ENCODE measurements around the gene IPO4.

The IPO4 gene

DNA sequence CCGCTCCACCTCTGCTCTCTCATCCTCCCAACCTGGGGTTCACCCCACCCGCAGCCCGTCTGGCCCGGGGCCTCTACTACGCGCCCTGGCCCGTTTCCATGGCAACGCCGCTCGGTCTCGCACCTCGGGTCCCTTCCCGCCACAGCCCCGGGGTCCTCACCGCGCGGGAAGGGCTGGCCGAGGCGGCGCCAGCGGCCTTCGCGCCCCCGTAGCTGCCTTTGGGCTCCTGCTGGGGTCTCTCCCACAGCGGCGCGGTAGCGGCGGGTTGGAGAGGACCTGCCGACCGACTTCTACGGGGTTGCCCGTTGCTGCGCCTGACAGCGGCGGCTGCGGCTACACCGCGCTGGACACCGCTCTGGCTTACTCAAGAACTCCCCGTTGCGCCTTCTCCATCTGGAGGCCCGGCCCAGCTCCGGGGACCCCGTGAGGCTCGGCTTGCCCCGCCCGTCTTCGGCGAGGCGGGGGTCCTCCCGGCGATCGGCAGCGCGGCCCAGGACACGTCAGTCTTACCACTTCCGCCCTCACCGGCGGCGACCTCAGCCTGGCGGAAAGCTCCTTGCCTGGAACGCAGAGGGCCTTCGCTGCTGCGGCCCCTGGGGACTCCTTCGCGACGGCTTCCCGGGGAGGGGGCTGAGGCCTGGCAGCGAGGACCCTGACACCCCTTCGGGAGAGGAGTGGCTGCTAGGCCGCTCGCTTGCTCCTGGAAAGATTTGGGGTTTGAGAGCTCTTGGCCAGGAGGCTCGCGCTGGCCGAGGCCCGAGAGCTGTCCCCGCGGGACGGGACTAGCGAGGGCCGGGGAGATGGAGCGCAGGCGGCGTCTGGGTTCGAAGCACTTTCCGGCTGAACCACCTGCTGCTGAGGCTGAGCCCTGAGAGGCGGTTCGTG is 6.8 kb upstream of the IPO4 start, which contains the start of gene TM9SF1:
TM9SF1 (minus strand) TSS at position 256 of the 885 bp plus-strand sequence. CDS start 422 bp downstream, outside the sequence.
- H3K23ac ChIP-seq (ENCODE audit: low read length) = no peak within 1 kb of the TSS
- H3K14ac ChIP-seq (ENCODE audit: low read length) = peak within 1 kb of the TSS; percentile 96
- WGBS (ENCODE audit: extremely low coverage, insufficient coverage, insufficient read length) = no CpG with 5 or more reads among the region's 89 CpGs
- peak within 1 kb of the TSS; percentile 88 for H3K4me2 ChIP-seq (ENCODE audit: low read length)
- H3K79me1 ChIP-seq (ENCODE audit: low read length) = peaks cover 12% of the 10 kb centered on the region
- H2BK5ac ChIP-seq (ENCODE audit: low read depth, low read length, poor library complexity) = peak within 1 kb of the TSS; percentile 87
- peaks cover 1% of the 10 kb centered on the region for H3K9me3 ChIP-seq (ENCODE audit: insufficient read depth, low read depth, low read length)
- H3K4me3 ChIP-seq (ENCODE audit: low read depth, low read length) = peak within 1 kb of the TSS; percentile 75
- no peaks in the 10 kb centered on the region for H3K27me3 ChIP-seq (ENCODE audit: insufficient read depth, low read length)
- H3K4me1 ChIP-seq (ENCODE audit: control insufficient read depth in 1 of 2, insufficient read depth in 2 of 2, low read length in 2 of 2) = peaks cover 6 to 8% of the 10 kb centered on the region in 2 experiments
- peaks cover 11% of the 10 kb centered on the region for H3K79me2 ChIP-seq (ENCODE audit: control insufficient read depth, insufficient read depth, low read length, poor library complexity)
- H3K27ac ChIP-seq (ENCODE audit: low read depth, low read length) = peak within 1 kb of the TSS; percentile 83
- H3K36me3 ChIP-seq (ENCODE audit: control insufficient read depth in 1 of 2, insufficient read depth in 2 of 2, low read length in 2 of 2) = peaks cover 14 to 20% of the 10 kb centered on the region in 2 experiments
- peak within 1 kb of the TSS; percentile 90 for H3K4ac ChIP-seq (ENCODE audit: low read depth, low read length)
- peak within 1 kb of the TSS; percentile 79 for H3K9ac ChIP-seq (ENCODE audit: low read length)
- peak within 1 kb of the TSS; percentile 95 for H4K12ac ChIP-seq (ENCODE audit: low read depth, low read length)
- H4K8ac ChIP-seq (ENCODE audit: low read depth, low read length) = peak within 1 kb of the TSS; percentile 90
- peak within 1 kb of the TSS; percentile 87 for H3K18ac ChIP-seq (ENCODE audit: low read length)
- peak within 1 kb of the TSS; percentile 91 for H4K91ac ChIP-seq (ENCODE audit: low read depth, low read length)
- H2AFZ ChIP-seq (ENCODE audit: insufficient read depth, low read length, poor library complexity) = peak within 1 kb of the TSS; percentile 90
- H2BK12ac ChIP-seq (ENCODE audit: low read length) = no peak within 1 kb of the TSS
- peak; percentile 64 to 80 for DNase-seq
- H2AK5ac ChIP-seq (ENCODE audit: low read length) = peak within 1 kb of the TSS; percentile 59
- H2BK120ac ChIP-seq (ENCODE audit: insufficient read depth, low read length, poor library complexity) = peak within 1 kb of the TSS; percentile 87

DNA sequence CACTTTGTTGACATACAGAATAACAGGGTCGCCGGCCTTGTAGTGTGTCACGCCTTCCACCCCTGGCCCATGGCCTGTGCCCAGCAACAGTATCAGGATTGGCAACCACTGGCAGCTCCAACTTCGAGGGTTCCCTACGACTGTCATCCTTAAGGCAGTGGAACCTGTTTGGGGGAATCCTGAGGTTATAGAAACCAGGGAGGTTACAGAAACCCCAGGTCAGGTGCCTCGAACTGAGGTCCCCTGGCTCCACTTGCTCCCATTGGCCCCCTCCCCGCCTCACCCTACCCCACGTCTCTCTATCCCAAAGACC is 6.2 kb upstream of the IPO4 start:
- peak overlapping the region; percentile 83 for H3K27ac ChIP-seq (ENCODE audit: low read depth, low read length)
- peak overlapping the region; percentile 79 for H3K9ac ChIP-seq (ENCODE audit: low read length)
- peaks cover 12% of the 10 kb centered on the region for H3K79me1 ChIP-seq (ENCODE audit: low read length)
- H2BK12ac ChIP-seq (ENCODE audit: low read length) = no peak overlapping the region
- peaks cover 6 to 8% of the 10 kb centered on the region in 2 experiments for H3K4me1 ChIP-seq (ENCODE audit: control insufficient read depth in 1 of 2, insufficient read depth in 2 of 2, low read length in 2 of 2)
- peak overlapping the region; percentile 87 for H2BK5ac ChIP-seq (ENCODE audit: low read depth, low read length, poor library complexity)
- H3K4me2 ChIP-seq (ENCODE audit: low read length) = peak overlapping the region; percentile 88
- H4K91ac ChIP-seq (ENCODE audit: low read depth, low read length) = peak overlapping the region; percentile 91
- peak overlapping the region; percentile 75 for H3K4me3 ChIP-seq (ENCODE audit: low read depth, low read length)
- H2AK5ac ChIP-seq (ENCODE audit: low read length) = peak overlapping the region; percentile 59
- DNase-seq = no peak
- peak overlapping the region; percentile 90 for H3K4ac ChIP-seq (ENCODE audit: low read depth, low read length)
- H2AFZ ChIP-seq (ENCODE audit: insufficient read depth, low read length, poor library complexity) = peak overlapping the region; percentile 84
- no CpG with 5 or more reads among the region's 8 CpGs for WGBS (ENCODE audit: extremely low coverage, insufficient coverage, insufficient read length)
- H3K23ac ChIP-seq (ENCODE audit: low read length) = no peak overlapping the region
- H3K14ac ChIP-seq (ENCODE audit: low read length) = peak overlapping the region; percentile 96
- peak overlapping the region; percentile 87 for H3K18ac ChIP-seq (ENCODE audit: low read length)
- H2BK120ac ChIP-seq (ENCODE audit: insufficient read depth, low read length, poor library complexity) = peak overlapping the region; percentile 87
- H3K36me3 ChIP-seq (ENCODE audit: control insufficient read depth in 1 of 2, insufficient read depth in 2 of 2, low read length in 2 of 2) = peaks cover 14 to 24% of the 10 kb centered on the region in 2 experiments
- H4K12ac ChIP-seq (ENCODE audit: low read depth, low read length) = peak overlapping the region; percentile 95
- H3K27me3 ChIP-seq (ENCODE audit: insufficient read depth, low read length) = no peaks in the 10 kb centered on the region
- H3K9me3 ChIP-seq (ENCODE audit: insufficient read depth, low read depth, low read length) = peaks cover 1% of the 10 kb centered on the region
- H3K79me2 ChIP-seq (ENCODE audit: control insufficient read depth, insufficient read depth, low read length, poor library complexity) = peaks cover 11% of the 10 kb centered on the region
- H4K8ac ChIP-seq (ENCODE audit: low read depth, low read length) = peak overlapping the region; percentile 90

DNA sequence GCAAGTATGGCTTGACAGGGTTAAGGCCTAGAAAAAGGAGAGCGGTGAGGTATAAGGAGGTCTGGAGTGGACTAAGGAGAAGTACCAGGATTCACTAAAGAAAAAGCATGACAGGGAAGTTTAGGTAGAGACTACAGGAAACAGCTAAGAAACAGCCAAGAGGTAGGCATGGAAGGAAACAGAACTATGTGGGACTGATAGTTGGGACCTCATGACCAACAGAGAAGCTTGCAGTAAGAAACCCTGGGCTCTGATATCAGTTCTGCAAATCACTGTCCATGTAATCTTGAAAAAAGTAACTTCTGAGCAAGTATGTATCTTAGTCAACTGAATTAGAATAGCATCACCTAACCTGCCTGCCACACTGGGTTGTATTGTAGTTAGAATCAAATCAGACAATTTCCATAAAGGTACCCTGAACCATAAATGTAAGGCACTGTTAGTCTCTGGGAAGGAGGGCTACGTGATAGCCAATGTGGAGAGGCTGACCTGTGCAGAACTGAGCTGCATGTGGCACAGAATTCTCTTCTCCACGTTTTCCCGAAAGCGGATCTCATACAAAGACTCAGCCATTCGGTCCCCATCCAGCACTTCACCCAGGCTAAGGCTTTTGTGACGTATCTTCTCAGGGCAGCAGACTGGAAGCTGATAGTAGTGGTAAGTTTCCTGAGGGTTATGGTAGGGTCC is 5.7 kb upstream of the IPO4 start:
- H4K12ac ChIP-seq (ENCODE audit: low read depth, low read length) = peak overlapping the region; percentile 95
- H2BK5ac ChIP-seq (ENCODE audit: low read depth, low read length, poor library complexity) = no peak overlapping the region
- H4K91ac ChIP-seq (ENCODE audit: low read depth, low read length) = peak overlapping the region; percentile 91
- peak overlapping the region; percentile 88 for H3K4me2 ChIP-seq (ENCODE audit: low read length)
- H3K36me3 ChIP-seq (ENCODE audit: control insufficient read depth in 1 of 2, insufficient read depth in 2 of 2, low read length in 2 of 2) = peaks cover 14 to 26% of the 10 kb centered on the region in 2 experiments
- H3K9me3 ChIP-seq (ENCODE audit: insufficient read depth, low read depth, low read length) = peaks cover 1% of the 10 kb centered on the region
- WGBS (ENCODE audit: extremely low coverage, insufficient coverage, insufficient read length) = no CpG with 5 or more reads among the region's 7 CpGs
- H2AFZ ChIP-seq (ENCODE audit: insufficient read depth, low read length, poor library complexity) = peak overlapping the region; percentile 84
- no peak overlapping the region for H3K27ac ChIP-seq (ENCODE audit: low read depth, low read length)
- H2BK120ac ChIP-seq (ENCODE audit: insufficient read depth, low read length, poor library complexity) = peak overlapping the region; percentile 87
- H3K4ac ChIP-seq (ENCODE audit: low read depth, low read length) = peak overlapping the region; percentile 90
- peak overlapping the region; percentile 90 for H4K8ac ChIP-seq (ENCODE audit: low read depth, low read length)
- no peak for DNase-seq
- H3K79me1 ChIP-seq (ENCODE audit: low read length) = peaks cover 12% of the 10 kb centered on the region
- peak overlapping the region; percentile 23 for H3K9ac ChIP-seq (ENCODE audit: low read length)
- H2AK5ac ChIP-seq (ENCODE audit: low read length) = peak overlapping the region; percentile 59
- no peak overlapping the region for H3K23ac ChIP-seq (ENCODE audit: low read length)
- H3K4me1 ChIP-seq (ENCODE audit: control insufficient read depth in 1 of 2, insufficient read depth in 2 of 2, low read length in 2 of 2) = peaks cover 8 to 10% of the 10 kb centered on the region in 2 experiments
- peak overlapping the region; percentile 96 for H3K14ac ChIP-seq (ENCODE audit: low read length)
- H3K18ac ChIP-seq (ENCODE audit: low read length) = peak overlapping the region; percentile 57
- H3K27me3 ChIP-seq (ENCODE audit: insufficient read depth, low read length) = no peaks in the 10 kb centered on the region
- peaks cover 11% of the 10 kb centered on the region for H3K79me2 ChIP-seq (ENCODE audit: control insufficient read depth, insufficient read depth, low read length, poor library complexity)
- H3K4me3 ChIP-seq (ENCODE audit: low read depth, low read length) = peak overlapping the region; percentile 75
- H2BK12ac ChIP-seq (ENCODE audit: low read length) = no peak overlapping the region

DNA sequence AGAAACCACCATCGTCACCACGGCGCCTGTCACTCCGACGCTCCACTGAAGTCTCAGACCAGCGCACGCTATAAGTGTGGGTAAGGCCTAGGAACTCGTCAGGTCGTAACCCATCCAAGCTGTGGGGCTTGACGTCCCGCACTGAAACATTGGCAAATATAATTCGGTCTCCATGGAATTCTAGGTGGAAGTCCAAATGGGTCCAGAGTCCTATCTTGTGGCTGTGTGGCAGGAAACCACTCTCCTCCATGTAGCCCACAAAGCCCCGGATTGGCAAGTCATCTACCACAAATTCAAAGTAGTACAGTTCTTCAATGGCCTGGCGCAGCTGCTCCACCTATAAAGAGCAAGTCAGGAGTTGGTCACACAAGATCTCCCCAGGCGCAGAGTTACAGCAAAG is 4.3 kb upstream of the IPO4 start:
- Histone ChIP-seq H3K36me3 (ENCODE audit: control insufficient read depth in 1 of 2, insufficient read depth in 2 of 2, low read length in 2 of 2) (peaks cover 14 to 26% of the 10 kb centered on the region in 2 experiments), H3K4ac (ENCODE audit: low read depth, low read length) (no peak overlapping the region), H3K4me3 (ENCODE audit: low read depth, low read length) (no peak overlapping the region), H2AFZ (ENCODE audit: insufficient read depth, low read length, poor library complexity) (no peak overlapping the region), H3K9ac (ENCODE audit: low read length) (no peak overlapping the region), H3K79me2 (ENCODE audit: control insufficient read depth, insufficient read depth, low read length, poor library complexity) (peaks cover 15% of the 10 kb centered on the region), H3K4me2 (ENCODE audit: low read length) (no peak overlapping the region), H3K14ac (ENCODE audit: low read length) (no peak overlapping the region), H2AK5ac (ENCODE audit: low read length) (no peak overlapping the region), H4K8ac (ENCODE audit: low read depth, low read length) (no peak overlapping the region), H2BK5ac (ENCODE audit: low read depth, low read length, poor library complexity) (no peak overlapping the region), H3K23ac (ENCODE audit: low read length) (no peak overlapping the region), H3K27ac (ENCODE audit: low read depth, low read length) (no peak overlapping the region), H4K91ac (ENCODE audit: low read depth, low read length) (no peak overlapping the region), H3K9me3 (ENCODE audit: insufficient read depth, low read depth, low read length) (peaks cover 1% of the 10 kb centered on the region), H2BK12ac (ENCODE audit: low read length) (no peak overlapping the region), H2BK120ac (ENCODE audit: insufficient read depth, low read length, poor library complexity) (no peak overlapping the region), H3K27me3 (ENCODE audit: insufficient read depth, low read length) (no peaks in the 10 kb centered on the region), H3K79me1 (ENCODE audit: low read length) (peaks cover 15% of the 10 kb centered on the region), H3K18ac (ENCODE audit: low read length) (no peak overlapping the region), H3K4me1 (ENCODE audit: control insufficient read depth in 1 of 2, insufficient read depth in 2 of 2, low read length in 2 of 2) (peaks cover 9 to 10% of the 10 kb centered on the region in 2 experiments), H4K12ac (ENCODE audit: low read depth, low read length) (no peak overlapping the region)
- no CpG with 5 or more reads among the region's 15 CpGs for WGBS (ENCODE audit: extremely low coverage, insufficient coverage, insufficient read length)
- no peak for DNase-seq

Data from trophoblast cell (in vitro differentiated cells and primary cell).